Lung (tissue), 12 donors: ENCODE results near the gene METTL18. TPM values are rescaled to one million over a fixed set of nuclear protein-coding genes. Genes with fewer than 3 reads are reported as not detected.

ENCODE experiments used
- ATAC-seq: fragments of 200-7000 bp; cut with Tn5 transposase; one replicate; pipeline ENCODE4 v1.9.1; 2020; ENCODE audit warnings: moderate number of reproducible peaks; ENCODE audit not compliant: insufficient read depth, low FRiP score
- DNase-seq, 3 donors: peaks; one replicate each; pipeline ENCODE4 v3.0.0-alpha.2; 2013 to 2017
- H3K27ac ChIP-seq, 2 donors: one replicate each; pipeline ENCODE4 v1.5.1; 2013; ENCODE audit warnings: mild to moderate bottlenecking in 2 of 2, moderate library complexity in 2 of 2, control low read depth in 1 of 2, inconsistent platforms in 1 of 2, low read depth in 1 of 2, low read length in 1 of 2
- H3K27me3 ChIP-seq, 3 donors: one replicate each; pipeline ENCODE4 v1.5.1; 2013; ENCODE audit warnings: low read length in 2 of 3; ENCODE audit not compliant: control insufficient read depth in 3 of 3, insufficient read depth in 3 of 3
- H3K36me3 ChIP-seq, 4 donors: one replicate each; pipeline ENCODE4 v1.5.1; 2013; ENCODE audit warnings: low read length in 4 of 4, mild to moderate bottlenecking in 1 of 4, moderate library complexity in 1 of 4; ENCODE audit not compliant: control insufficient read depth in 4 of 4, insufficient read depth in 4 of 4
- H3K4me1 ChIP-seq, 5 donors: one replicate each; pipeline ENCODE4 v1.5.1; 2013; ENCODE audit warnings: low read length in 5 of 5, mild to moderate bottlenecking in 2 of 5, moderate library complexity in 1 of 5; ENCODE audit not compliant: control insufficient read depth in 5 of 5, insufficient read depth in 5 of 5
- H3K4me3 ChIP-seq: one replicate; pipeline ENCODE4 v1.5.1; 2013; ENCODE audit warnings: mild to moderate bottlenecking, control low read depth, moderate library complexity
- H3K9ac ChIP-seq, 2 donors: one replicate each; pipeline ENCODE4 v1.5.1; 2013; ENCODE audit warnings: low read length in 2 of 2, control low read depth in 1 of 2; ENCODE audit not compliant: insufficient read depth in 1 of 2
- H3K9me3 ChIP-seq, 4 donors: one replicate each; pipeline ENCODE4 v1.5.1; 2013; ENCODE audit warnings: low read length in 3 of 4, mild to moderate bottlenecking in 1 of 4, moderate library complexity in 1 of 4; ENCODE audit not compliant: control insufficient read depth in 4 of 4, insufficient read depth in 3 of 4
- CTCF ChIP-seq: IDR thresholded peaks from 2 replicates; pipeline ENCODE4 v1.5.1; 2012; ENCODE audit warnings: mild to moderate bottlenecking; ENCODE audit errors: control extremely low read depth, extremely low read depth
- WGBS, 2 donors: extraction: QIAGEN DNeasy Blood & Tissue Kit; methylation state at CpG; one replicate each; pipeline ENCODE4 v1.1.7; 2013; 5-methylcytosine and 5-hydroxymethylcytosine counted together
- polyA plus RNA-seq, 2 donors: library from polyadenylated mRNA; stranded (reverse); fragments of 200-250 nt; gene quantifications; one replicate each; pipeline ENCODE4 v1.2.1, GENCODE V29; 2013
- total RNA-seq, 2 donors: library from RNA; depleted of rRNA in 1 of 2; stranded (reverse); fragments of >200 nt in 1 of 2; gene quantifications; one replicate each; pipeline ENCODE4 v1.2.1, GENCODE V29; 2014 to 2021
- donor health status: control.
- donor health status: control.
- donor health status: Bipolar disorder and iron deficiency.
- donor health status: healthy.
- donor health status: DM: yes; HTN: yes; CAD: no.

The METTL18 gene
- total and polyA plus RNA-seq, 4 donors: 4.4 to 8.6 (median 6.4) TPM

- Histone ChIP-seq H3K36me3 (no peaks in the 10 kb centered on the region), H3K27me3 (no peaks in the 10 kb centered on the region), H3K4me3 (no peak overlapping the region), H3K9me3 (no peaks in the 10 kb centered on the region), H3K27ac (no peak overlapping the region), H3K9ac (no peak overlapping the region), H3K4me1 (no peaks in the 10 kb centered on the region)
- TF ChIP-seq CTCF: no peak
- ATAC-seq (no peak), DNase-seq (no peak)
- WGBS, 2 donors: 63 to 84% methylated on average over 7 of the region's 7 CpGs
These were observed 29.0 kb downstream of the METTL18 start for GRCh38 chr1:169765580-169766331.

GRCh38 chr1:169764919-169765318, 29.8 kb downstream of the METTL18 start:
- H3K9me3 ChIP-seq: no peaks in the 10 kb centered on the region
- H3K27me3 ChIP-seq: no peaks in the 10 kb centered on the region
- no peak overlapping the region for H3K9ac ChIP-seq
- no peak overlapping the region for H3K4me3 ChIP-seq
- ATAC-seq (no peak), DNase-seq (no peak)
- H3K4me1 ChIP-seq: no peaks in the 10 kb centered on the region
- no peak for TF ChIP-seq CTCF
- 72 to 89% methylated on average over 1 of the region's 1 CpG for WGBS, 2 donors
- no peak overlapping the region for H3K27ac ChIP-seq
- H3K36me3 ChIP-seq: no peaks in the 10 kb centered on the region

GRCh38 chr1:169762699-169763098, 32.0 kb downstream of the METTL18 start:
- Histone ChIP-seq H3K9me3 (peaks cover 0 to 1% (median 0%) of the 10 kb centered on the region in 4 donors), H3K27ac (no peak overlapping the region), H3K36me3 (no peaks in the 10 kb centered on the region), H3K4me3 (no peak overlapping the region), H3K4me1 (no peaks in the 10 kb centered on the region), H3K27me3 (no peaks in the 10 kb centered on the region), H3K9ac (no peak overlapping the region)
- ATAC-seq (no peak), DNase-seq (no peak)
- TF ChIP-seq CTCF: no peak
- WGBS, 2 donors: 93 to 96% methylated on average over 1 of the region's 1 CpG

- Histone ChIP-seq H3K9me3 (peaks cover 0 to 1% (median 0%) of the 10 kb centered on the region in 4 donors), H3K9ac (no peak overlapping the region), H3K36me3 (no peaks in the 10 kb centered on the region), H3K27ac (no peak overlapping the region), H3K27me3 (no peaks in the 10 kb centered on the region), H3K4me1 (no peaks in the 10 kb centered on the region), H3K4me3 (no peak overlapping the region)
- no peak for TF ChIP-seq CTCF
- WGBS, 2 donors: 90 to 95% methylated on average over 3 of the region's 3 CpGs
- ATAC-seq: no peak
- no peak for DNase-seq
These were observed 35.7 kb downstream of the METTL18 start for GRCh38 chr1:169759038-169759437.
